Measurements from ENCODE around the gene NATD1.

Gene NATD1

GRCh38 chr17:21252796-21253645 is at the start of gene NATD1:
Gene NATD1, minus strand, starts transcription at chr17:21253410. Its CDS starts 146 bp downstream, at chr17:21253264.
- peak; percentile 80 for DNase-seq

- no peak for DNase-seq
Measured at GRCh38 chr17:21301593-21302550, 48.7 kb upstream of the NATD1 start.

- DNase-seq, result no peak
Measured at GRCh38 chr17:21300601-21301571, 47.7 kb upstream of the NATD1 start.

- no peak for DNase-seq
Measured at GRCh38 chr17:21299981-21300600, 46.9 kb upstream of the NATD1 start.

- DNase-seq, result no peak
Measured at GRCh38 chr17:21298983-21299519, 45.8 kb upstream of the NATD1 start.

GRCh38 chr17:21298056-21298982 is 45.1 kb upstream of the NATD1 start:
- DNase-seq, result no peak

- DNase-seq, result no peak
Measured at GRCh38 chr17:21297597-21297996, 44.4 kb upstream of the NATD1 start.

- DNase-seq, result no peak
Measured at GRCh38 chr17:21297026-21297520, 43.9 kb upstream of the NATD1 start.

- DNase-seq, result no peak
Measured at GRCh38 chr17:21296097-21297025, 43.2 kb upstream of the NATD1 start.

GRCh38 chr17:21295036-21295952 is 42.1 kb upstream of the NATD1 start:
- DNase-seq, result no peak

GRCh38 chr17:21294321-21295035 is 41.3 kb upstream of the NATD1 start:
- no peak for DNase-seq

GRCh38 chr17:21293831-21294210 is 40.6 kb upstream of the NATD1 start:
- no peak for DNase-seq

- no peak for DNase-seq
Measured at GRCh38 chr17:21292867-21293830, 39.9 kb upstream of the NATD1 start.

GRCh38 chr17:21291862-21292261 is 38.7 kb upstream of the NATD1 start:
- DNase-seq, result no peak

GRCh38 chr17:21291357-21291756 is 38.1 kb upstream of the NATD1 start:
- DNase-seq, result no peak
